Activated T-cell treated with anti-CD3 and anti-CD28 coated beads, Interleukin-2, amount 50 U/mL, for 48 hours (primary cell): Measurements from ENCODE around the gene TEKT5.
"Not testable (repeated sequence)": the region's sequence is repeated elsewhere in the genome, so short reads cannot be mapped to it uniquely, and the experiment has no call there.

Experiments used
- DNase-seq, 2 experiments: peaks; one replicate each; pipeline ENCODE4 v3.0.0-alpha.2; 2020

The TEKT5 gene

GRCh38 chr16:10629592-10629963, 65.2 kb downstream of the TEKT5 start:
- no peak for DNase-seq

GRCh38 chr16:10625595-10626357, 69.0 kb downstream of the TEKT5 start:
- no peak for DNase-seq

GRCh38 chr16:10624527-10624926, 70.2 kb downstream of the TEKT5 start:
- DNase-seq, result no peak

- DNase-seq, result no peak
These were observed 71.7 kb downstream of the TEKT5 start for GRCh38 chr16:10623059-10623458.

GRCh38 chr16:10622036-10622921, 72.5 kb downstream of the TEKT5 start:
- DNase-seq, result no peak

GRCh38 chr16:10621216-10621949, 73.3 kb downstream of the TEKT5 start:
- DNase-seq, result not testable (repeated sequence)

GRCh38 chr16:10620120-10620519, 74.6 kb downstream of the TEKT5 start:
- DNase-seq, result no peak

- peak; percentile 34 to 39 for DNase-seq
These were observed 75.4 kb downstream of the TEKT5 start for GRCh38 chr16:10619271-10619849.

- DNase-seq, result no peak
These were observed 76.0 kb downstream of the TEKT5 start for GRCh38 chr16:10618710-10619209.

GRCh38 chr16:10617662-10618420, 76.9 kb downstream of the TEKT5 start:
- no peak for DNase-seq

GRCh38 chr16:10616756-10617640, 77.7 kb downstream of the TEKT5 start:
- DNase-seq, result no peak

- no peak for DNase-seq
These were observed 78.3 kb downstream of the TEKT5 start for GRCh38 chr16:10616419-10616755.

GRCh38 chr16:10614685-10615084, 80.0 kb downstream of the TEKT5 start:
- DNase-seq, result no peak

GRCh38 chr16:10613785-10614485, 80.8 kb downstream of the TEKT5 start:
- no peak for DNase-seq

GRCh38 chr16:10612649-10613179, 82.0 kb downstream of the TEKT5 start:
- no peak for DNase-seq

- no peak for DNase-seq
These were observed 82.8 kb downstream of the TEKT5 start for GRCh38 chr16:10611825-10612342.

GRCh38 chr16:10610499-10611184, 84.1 kb downstream of the TEKT5 start:
- DNase-seq, result no peak

GRCh38 chr16:10609402-10609774, 85.3 kb downstream of the TEKT5 start:
- DNase-seq, result no peak

- DNase-seq, result no peak
These were observed 85.9 kb downstream of the TEKT5 start for GRCh38 chr16:10608687-10609401.
